Cerebellar cortex (tissue), 1 donor: ENCODE results near the gene TM2D3.

Experiments used
- DNase-seq: peaks from one replicate; pipeline ENCODE4 v3.0.0-alpha.2; 2015; ENCODE audit warnings: low spot score

TM2D3 gene

DNA sequence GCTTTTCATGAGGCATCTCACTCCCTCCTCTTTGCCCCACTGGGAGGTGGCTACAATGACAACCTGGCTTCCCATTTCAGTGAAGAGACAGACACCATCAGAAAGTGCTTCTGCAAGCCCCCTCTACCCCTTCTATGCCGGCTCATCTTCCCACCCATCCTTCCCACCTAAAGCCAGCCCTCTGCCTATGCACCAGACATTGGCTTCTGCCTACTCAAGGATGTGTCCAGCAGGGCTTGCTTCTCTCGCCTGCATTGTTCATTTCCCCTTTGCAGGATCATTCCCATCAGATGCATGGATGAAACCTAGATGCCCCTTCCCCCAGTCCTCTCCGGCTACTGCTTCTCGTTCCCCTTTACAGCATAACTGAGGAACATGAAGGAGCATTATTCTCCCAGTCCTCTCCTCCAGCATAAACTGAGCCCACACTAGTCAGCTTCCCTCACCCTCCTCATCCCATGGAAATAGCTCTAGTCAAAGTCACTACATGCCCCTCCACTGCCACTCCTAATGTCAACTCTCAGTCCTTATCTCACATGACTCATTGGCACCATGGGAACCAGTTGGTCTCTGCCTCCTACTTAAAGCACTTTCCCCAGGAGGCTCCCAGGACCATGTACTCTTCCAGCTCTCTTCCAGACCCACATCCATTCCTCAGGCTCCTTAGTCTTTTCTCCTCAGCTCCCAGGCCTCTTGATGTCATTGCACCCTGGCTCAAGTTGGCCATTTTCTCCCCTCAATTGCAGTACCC, 47.9 kb downstream of the TM2D3 start:
- DNase-seq = no peak

DNA sequence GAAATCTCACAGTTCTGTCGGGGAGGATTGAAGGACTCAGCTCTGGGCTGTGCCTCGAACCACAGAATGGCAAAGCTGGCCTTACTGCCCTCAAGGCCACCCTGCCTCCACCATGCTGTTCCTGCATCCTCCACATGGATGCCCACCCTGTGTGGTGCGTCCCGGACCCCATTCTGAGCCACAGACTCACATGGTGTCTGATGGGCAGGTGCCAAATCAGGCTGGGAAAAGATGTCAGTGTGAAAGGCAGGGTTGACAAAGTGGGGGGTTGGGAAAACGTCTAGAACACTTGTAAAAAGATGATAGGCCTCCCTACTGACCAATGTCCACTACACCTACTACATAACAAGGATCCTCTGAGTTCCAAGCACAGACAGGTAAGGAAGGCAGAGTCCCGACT, 49.4 kb downstream of the TM2D3 start:
- no peak for DNase-seq

DNA sequence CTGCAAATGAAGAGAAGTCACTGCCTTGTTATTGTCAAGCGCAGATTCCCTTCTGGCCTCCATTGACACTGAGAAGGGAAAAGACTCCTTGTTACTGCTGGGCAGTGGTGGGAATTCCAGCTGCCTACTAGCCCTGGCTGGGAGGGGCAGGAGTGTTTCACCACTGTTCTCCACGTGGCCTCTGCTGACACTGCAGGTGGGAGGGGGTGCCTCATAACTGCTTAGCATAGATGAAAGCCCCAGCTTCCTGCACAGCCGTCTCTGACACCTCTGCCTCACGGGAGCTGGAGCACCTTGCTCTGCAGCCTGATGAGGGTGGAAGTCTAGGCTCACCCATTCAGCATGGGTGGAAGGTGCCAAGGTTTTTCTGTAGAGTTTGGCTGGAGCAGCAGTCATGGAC, 52.1 kb downstream of the TM2D3 start:
- no peak for DNase-seq

DNA sequence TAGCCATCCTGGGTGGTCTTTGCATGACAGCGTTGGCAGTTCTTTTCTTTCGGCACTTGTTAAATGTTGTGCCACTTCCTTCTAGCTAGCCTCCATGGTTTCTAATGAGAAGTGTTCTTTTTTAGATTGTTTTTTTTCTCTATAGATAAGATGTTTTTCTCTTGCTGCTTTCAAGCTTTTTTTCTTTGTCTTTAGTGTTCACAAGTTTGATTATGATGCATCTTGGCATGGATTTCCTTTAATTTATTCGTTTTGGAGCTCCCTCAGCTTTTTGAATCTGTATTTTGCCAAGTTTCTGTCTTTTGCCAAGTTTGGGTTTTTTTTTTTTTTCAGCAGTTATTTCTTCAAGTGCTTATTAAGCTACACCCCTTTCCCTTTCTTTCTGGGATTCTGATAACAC, 53.1 kb downstream of the TM2D3 start:
- no peak for DNase-seq

DNA sequence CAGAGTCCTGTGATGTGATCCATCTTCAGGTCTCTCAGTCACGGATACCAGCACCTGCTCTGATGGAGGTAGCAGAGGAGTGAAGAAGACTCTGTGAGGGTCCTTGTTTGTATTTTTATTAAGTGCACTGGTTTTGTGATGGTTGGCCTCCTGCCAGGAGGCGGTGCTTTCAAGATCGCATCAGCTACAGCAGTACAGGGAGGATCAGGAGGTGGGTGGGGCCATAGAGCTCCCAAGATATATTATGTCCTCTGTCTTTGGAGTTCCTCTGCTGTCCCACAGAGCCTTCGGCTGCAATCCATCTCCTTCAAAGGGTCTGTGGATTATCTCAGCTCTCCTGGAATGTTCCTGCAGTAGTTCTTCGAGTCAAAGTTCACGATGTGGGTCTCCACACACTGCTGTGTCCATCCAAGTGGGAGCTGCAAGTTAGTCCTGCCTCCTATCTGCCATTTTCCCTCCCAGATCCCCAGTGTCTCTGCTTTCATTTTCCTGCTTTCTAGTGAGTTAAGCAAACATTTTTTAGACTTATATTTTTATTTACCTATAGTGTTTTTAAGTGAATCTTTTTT, 54.7 kb downstream of the TM2D3 start:
- no peak for DNase-seq

DNA sequence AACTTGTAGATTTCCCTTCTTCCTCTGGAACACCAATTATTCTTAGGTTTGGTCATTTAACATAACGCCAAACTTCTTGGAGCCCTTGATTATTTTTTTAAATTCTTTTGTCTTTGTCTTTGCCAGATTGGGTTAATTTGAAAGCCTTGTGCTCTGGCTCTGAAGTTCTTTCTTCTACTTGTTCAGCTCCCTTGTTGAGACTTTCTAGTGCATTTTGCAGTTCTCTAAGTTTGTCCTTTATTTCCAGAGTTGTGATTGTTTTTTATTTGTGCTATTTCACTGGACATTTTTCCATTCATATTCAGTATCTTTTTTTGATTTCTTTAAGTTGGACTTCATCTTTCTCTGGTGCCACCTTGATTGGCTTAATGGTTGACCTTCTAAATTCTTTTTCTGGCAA, 55.5 kb downstream of the TM2D3 start:
- no peak for DNase-seq
